ENCODE measurements around the gene CELSR1.

Gene CELSR1

GRCh38 chr22:46457502-46458488 is 79.6 kb downstream of the CELSR1 start:
- peak; percentile 53; the same call in 2 of the 3 replicates for ATAC-seq
- TF ChIP-seq RARB (CRISPR knock-in tag; IDR thresholded peaks at IDR 0.05) = no peak
- TF ChIP-seq ZNF565 (CRISPR knock-in tag; conservative IDR thresholded peaks at IDR 0.05; ENCODE audit: low read depth) = no peak
- no peak for TF ChIP-seq ZNF70 (CRISPR knock-in tag; IDR thresholded peaks at IDR 0.05)
- no peak for TF ChIP-seq ZFP30 (CRISPR knock-in tag; IDR thresholded peaks at IDR 0.05)
- no peak for TF ChIP-seq TOX (CRISPR knock-in tag; IDR thresholded peaks at IDR 0.05; ENCODE audit: borderline replicate concordance)

GRCh38 chr22:46456818-46457163 is 80.6 kb downstream of the CELSR1 start:
- TF ChIP-seq PATZ1 (CRISPR knock-in tag; IDR thresholded peaks at IDR 0.05; ENCODE audit: borderline replicate concordance) (no peak), ZNF565 (CRISPR knock-in tag; conservative IDR thresholded peaks at IDR 0.05; ENCODE audit: low read depth) (no peak), TOX (CRISPR knock-in tag; IDR thresholded peaks at IDR 0.05; ENCODE audit: borderline replicate concordance) (no peak), ZC3H10 (CRISPR knock-in tag; IDR thresholded peaks at IDR 0.05) (no peak), ZNF70 (CRISPR knock-in tag; IDR thresholded peaks at IDR 0.05) (no peak), ZNF8 (CRISPR knock-in tag; IDR thresholded peaks at IDR 0.05) (no peak), ZFP30 (CRISPR knock-in tag; IDR thresholded peaks at IDR 0.05) (no peak), OSR1 (CRISPR knock-in tag; IDR thresholded peaks at IDR 0.05) (no peak), ISL1 (CRISPR knock-in tag; IDR thresholded peaks at IDR 0.05) (no peak), ARNTL (CRISPR knock-in tag; IDR thresholded peaks at IDR 0.05; ENCODE audit: borderline replicate concordance, low read depth) (no peak), CSDC2 (CRISPR knock-in tag; IDR thresholded peaks at IDR 0.05) (no peak), BACH2 (CRISPR knock-in tag; IDR thresholded peaks at IDR 0.05; ENCODE audit: borderline replicate concordance) (no peak), TSHZ2 (CRISPR knock-in tag; IDR thresholded peaks at IDR 0.05) (no peak), SNAI2 (CRISPR knock-in tag; IDR thresholded peaks at IDR 0.05) (no peak), GLIS3 (CRISPR knock-in tag; IDR thresholded peaks at IDR 0.05) (no peak), ZFP3 (CRISPR knock-in tag; IDR thresholded peaks at IDR 0.05) (no peak), RARB (CRISPR knock-in tag; IDR thresholded peaks at IDR 0.05) (no peak), POU6F1 (CRISPR knock-in tag; IDR thresholded peaks at IDR 0.05; ENCODE audit: borderline replicate concordance, low read depth) (no peak), ESRRG (CRISPR knock-in tag; IDR thresholded peaks at IDR 0.05) (no peak)
- ATAC-seq = no peak

- no peak for ATAC-seq
- no peak for TF ChIP-seq ESRRG (CRISPR knock-in tag; IDR thresholded peaks at IDR 0.05)
- no peak for TF ChIP-seq ZFP30 (CRISPR knock-in tag; IDR thresholded peaks at IDR 0.05)
- no peak for TF ChIP-seq RARB (CRISPR knock-in tag; IDR thresholded peaks at IDR 0.05)
- no peak for TF ChIP-seq PPARA (CRISPR knock-in tag; IDR thresholded peaks at IDR 0.05; ENCODE audit: borderline replicate concordance)
- no peak for TF ChIP-seq ZNF8 (CRISPR knock-in tag; IDR thresholded peaks at IDR 0.05)
- no peak for TF ChIP-seq ZFP3 (CRISPR knock-in tag; IDR thresholded peaks at IDR 0.05)
- no peak for TF ChIP-seq ARNTL (CRISPR knock-in tag; IDR thresholded peaks at IDR 0.05; ENCODE audit: borderline replicate concordance, low read depth)
- no peak for TF ChIP-seq CSDC2 (CRISPR knock-in tag; IDR thresholded peaks at IDR 0.05)
- no peak for TF ChIP-seq PATZ1 (CRISPR knock-in tag; IDR thresholded peaks at IDR 0.05; ENCODE audit: borderline replicate concordance)
- TF ChIP-seq POU6F1 (CRISPR knock-in tag; IDR thresholded peaks at IDR 0.05; ENCODE audit: borderline replicate concordance, low read depth) = no peak
- no peak for TF ChIP-seq TOX (CRISPR knock-in tag; IDR thresholded peaks at IDR 0.05; ENCODE audit: borderline replicate concordance)
Observed at GRCh38 chr22:46455446-46455845, 82.0 kb downstream of the CELSR1 start.
